Heart left ventricle (tissue), 16 donors: ENCODE data around the gene TBC1D2. TPM values are rescaled to one million over a fixed set of nuclear protein-coding genes. Genes with fewer than 3 reads are reported as not detected.

ENCODE experiments used
- ATAC-seq, 4 donors: fragments of 200-7000 bp; cut with Tn5 transposase; one replicate each; pipeline ENCODE4 v1.9.1; 2020 to 2022; ENCODE audit warnings: moderate library complexity in 4 of 4, mild to moderate bottlenecking in 3 of 4, moderate number of reproducible peaks in 1 of 4
- DNase-seq, 5 donors: peaks; one replicate each; pipeline ENCODE4 v3.0.0-alpha.2; 2020
- H3K27ac ChIP-seq, 12 donors: fragments of 200-600 bp; sonication (generic) in 4 of 12; one replicate each; pipeline versions ENCODE4 v1.5.0 to v1.8.0; 2016 to 2022; ENCODE audit warnings: mild to moderate bottlenecking in 2 of 12
- H3K27me3 ChIP-seq, 9 donors: fragments of 200-600 bp; sonication (generic) in 2 of 9; one replicate each; pipeline versions ENCODE4 v1.5.1 to v1.8.0; 2016 to 2022; ENCODE audit warnings: mild to moderate bottlenecking in 3 of 9
- H3K36me3 ChIP-seq, 9 donors: fragments of 200-600 bp; sonication (generic) in 2 of 9; one replicate each; pipeline versions ENCODE4 v1.5.0 to v1.8.0; 2018 to 2022; ENCODE audit warnings: mild to moderate bottlenecking in 2 of 9
- H3K4me1 ChIP-seq, 12 donors: fragments of 200-600 bp; sonication (generic) in 4 of 12; one replicate each; pipeline versions ENCODE4 v1.5.0 to v1.8.0; 2016 to 2022; ENCODE audit warnings: mild to moderate bottlenecking in 3 of 12
- H3K4me3 ChIP-seq, 12 donors: fragments of 200-600 bp; sonication (generic) in 4 of 12; one replicate each; pipeline versions ENCODE4 v1.5.0 to v1.8.0; 2017 to 2022; ENCODE audit warnings: mild to moderate bottlenecking in 9 of 12, moderate library complexity in 4 of 12
- H3K9me3 ChIP-seq, 12 donors: fragments of 200-600 bp; sonication (generic) in 4 of 12; one replicate each; pipeline versions ENCODE4 v1.5.0 to v1.8.0; 2016 to 2022; ENCODE audit warnings: mild to moderate bottlenecking in 1 of 12
- POLR2A ChIP-seq, 2 donors: fragments of 450-650 bp; IDR thresholded peaks; one replicate each; pipeline ENCODE4 v1.6.1; 2017; ENCODE audit warnings: antibody characterized with exemption in 2 of 2, mild to moderate bottlenecking in 2 of 2, moderate library complexity in 2 of 2
- WGBS, 4 donors: extraction: QIAGEN DNeasy Blood & Tissue Kit in 2 of 4; methylation state at CpG; one replicate each; pipeline versions ENCODE4 v1.1.5 to v1.1.7; 2013 to 2018; 5-methylcytosine and 5-hydroxymethylcytosine counted together
- intact Hi-C, 10 donors: fragments of 100-400 bp; cut with DNase I; formaldehyde crosslinking; loops; one replicate each; pipeline versions ENCODE4 v1.11.1 to v1.14.2; 2022
- microRNA-seq, 4 donors: library from miRNA; unstranded; fragments of <30 nt; microRNA quantifications; one replicate each; pipeline versions ENCODE4 to v1.2.0, GENCODE V29; 2017 to 2020
- polyA plus RNA-seq, 2 donors: library from polyadenylated mRNA; stranded (reverse); fragments of 200-250 nt; gene quantifications; one replicate each; pipeline ENCODE4 v1.2.3, GENCODE V29; 2013
- total RNA-seq, 9 donors: library from RNA; depleted of rRNA in 2 of 9; stranded (reverse); fragments of >200 nt in 2 of 9; fragmentation: NEBNext Ultra II Directional in 3 of 9; extraction: Animal tissue kit (Norgen Biotek cat#: 25700) in 3 of 9; gene quantifications; one replicate each; pipeline versions ENCODE4 v1.1.0 to v1.2.4, GENCODE V29; 2016 to 2023
- TF ChIP-seq, protein P1 (sequence below), 12 donors: fragments of 200-600 bp; sonication (generic) in 4 of 12; IDR thresholded peaks; one replicate each; pipeline versions ENCODE4 v1.5.0 to v1.8.0; 2018 to 2022; ENCODE audit warnings: antibody characterized with exemption in 12 of 12, mild to moderate bottlenecking in 5 of 12
- donor health status: ischemic (EF 13 %, LVEDD 7.1; RV severe dilation, severe dysfunction).
- donor health status: healthy with polysubstance abuse.
- donor health status: DM: no; HTN: yes; CAD: no.
- donor health status: DM: no; HTN: no; CAD: no.
- donor health status: ischemic (EF 25% LVEDD 6.9; RV normal size, moderate dysfunction).
- donor health status: ischemic (EF 25% LVEDD 5.7; RV mildly dilated, moderate dysfunction).
- donor health status: healthy.
- donor health status: DM: yes; HTN: yes; CAD: no.
- donor health status: ischemic (EF 35%, LVEDD 5.7; RV mildly dilated, moderate dysfunction).
- donor health status: nonischemic (EF 11% LVEDD 7.7; RV severe dilation, severe dysfunction).
- donor health status: DM: yes; HTN: yes; CAD: no.
- donor health status: PGD.
- donor health status: ischemic (EF 29% LVEDD 5.4; RV normal size, mild dysfunction).
- donor health status: nonischemic (EF 23%, LVEDD 6.1; RV moderate dilation, normal function).

TBC1D2 gene
- total and polyA plus RNA-seq, 11 donors = 1.1 to 9.4 (median 2.2) TPM

DNA sequence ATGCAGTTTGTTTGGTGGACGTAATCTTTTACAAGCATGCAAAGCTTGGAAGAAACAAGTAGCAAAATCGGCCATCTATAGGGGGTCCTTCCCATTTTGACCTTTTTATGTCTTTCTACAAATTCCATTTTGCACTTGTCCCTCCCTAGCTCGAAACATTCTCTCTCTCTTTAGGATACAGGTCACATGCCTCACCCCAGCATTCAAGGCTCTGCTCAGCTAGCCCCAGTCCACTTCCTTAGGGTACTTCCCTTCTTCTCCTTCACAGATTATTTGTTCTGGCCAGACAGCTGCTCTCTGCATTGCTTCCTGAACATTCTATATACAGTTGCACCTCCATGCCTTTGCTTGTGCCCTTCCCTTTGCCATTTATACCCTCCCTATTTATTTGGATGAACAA is 104.7 kb downstream of the TBC1D2 start:
- 78 to 91% (median 80%) methylated on average over 3 of the region's 3 CpGs for WGBS, 4 donors
- peak in 1 of 4 donors; percentile 42 for ATAC-seq

DNA sequence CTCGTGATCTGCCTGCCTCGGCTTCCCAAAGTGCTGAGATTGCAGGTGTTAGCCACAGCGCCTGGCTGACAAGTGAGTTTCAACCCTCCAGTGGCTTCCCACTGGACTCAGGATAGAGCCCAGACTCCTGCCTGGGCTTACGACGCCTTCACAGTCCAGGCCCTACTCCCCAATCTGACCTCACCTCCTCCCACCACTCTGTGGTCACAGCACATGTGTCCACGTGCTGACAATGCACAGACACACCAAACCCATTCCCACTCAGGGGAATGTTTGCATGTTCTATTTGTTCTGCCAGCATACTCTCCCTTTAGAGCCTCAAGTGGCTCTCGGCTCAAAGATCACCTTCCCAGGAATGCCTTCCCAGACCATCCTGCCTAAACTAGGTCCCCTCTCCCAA is 105.3 kb downstream of the TBC1D2 start:
- ATAC-seq = no peak
- H3K4me3 ChIP-seq = no peak overlapping the region
- peaks cover 0 to 6% (median 0%) of the 10 kb centered on the region in 12 donors for H3K4me1 ChIP-seq
- no peaks in the 10 kb centered on the region for H3K27me3 ChIP-seq
- no peak overlapping the region for H3K27ac ChIP-seq
- intact Hi-C loops = no loop called here
- TF ChIP-seq POLR2A (IDR thresholded peaks at IDR 0.05) = no peak
- TF ChIP-seq, protein P1, sequence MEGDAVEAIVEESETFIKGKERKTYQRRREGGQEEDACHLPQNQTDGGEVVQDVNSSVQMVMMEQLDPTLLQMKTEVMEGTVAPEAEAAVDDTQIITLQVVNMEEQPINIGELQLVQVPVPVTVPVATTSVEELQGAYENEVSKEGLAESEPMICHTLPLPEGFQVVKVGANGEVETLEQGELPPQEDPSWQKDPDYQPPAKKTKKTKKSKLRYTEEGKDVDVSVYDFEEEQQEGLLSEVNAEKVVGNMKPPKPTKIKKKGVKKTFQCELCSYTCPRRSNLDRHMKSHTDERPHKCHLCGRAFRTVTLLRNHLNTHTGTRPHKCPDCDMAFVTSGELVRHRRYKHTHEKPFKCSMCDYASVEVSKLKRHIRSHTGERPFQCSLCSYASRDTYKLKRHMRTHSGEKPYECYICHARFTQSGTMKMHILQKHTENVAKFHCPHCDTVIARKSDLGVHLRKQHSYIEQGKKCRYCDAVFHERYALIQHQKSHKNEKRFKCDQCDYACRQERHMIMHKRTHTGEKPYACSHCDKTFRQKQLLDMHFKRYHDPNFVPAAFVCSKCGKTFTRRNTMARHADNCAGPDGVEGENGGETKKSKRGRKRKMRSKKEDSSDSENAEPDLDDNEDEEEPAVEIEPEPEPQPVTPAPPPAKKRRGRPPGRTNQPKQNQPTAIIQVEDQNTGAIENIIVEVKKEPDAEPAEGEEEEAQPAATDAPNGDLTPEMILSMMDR (IDR thresholded peaks at IDR 0.05) = no peak
- H3K9me3 ChIP-seq = peaks cover 0 to 12% (median 0%) of the 10 kb centered on the region in 12 donors
- 63 to 79% (median 71%) methylated on average over 7 of the region's 7 CpGs for WGBS, 4 donors
- no peak for DNase-seq
- H3K36me3 ChIP-seq = no peaks in the 10 kb centered on the region

More for the DNA sequence above, 104.7 kb downstream of the TBC1D2 start:
- Histone ChIP-seq H3K36me3 (no peaks in the 10 kb centered on the region), H3K9me3 (peaks cover 0 to 12% (median 0%) of the 10 kb centered on the region in 12 donors), H3K27ac (no peak overlapping the region), H3K4me1 (peaks cover 0 to 6% (median 0%) of the 10 kb centered on the region in 12 donors), H3K27me3 (no peaks in the 10 kb centered on the region), H3K4me3 (no peak overlapping the region)
- DNase-seq = no peak
- no peak for TF ChIP-seq POLR2A (IDR thresholded peaks at IDR 0.05)
- TF ChIP-seq, protein P1 (IDR thresholded peaks at IDR 0.05) = no peak
- intact Hi-C loops = no loop called here

DNA sequence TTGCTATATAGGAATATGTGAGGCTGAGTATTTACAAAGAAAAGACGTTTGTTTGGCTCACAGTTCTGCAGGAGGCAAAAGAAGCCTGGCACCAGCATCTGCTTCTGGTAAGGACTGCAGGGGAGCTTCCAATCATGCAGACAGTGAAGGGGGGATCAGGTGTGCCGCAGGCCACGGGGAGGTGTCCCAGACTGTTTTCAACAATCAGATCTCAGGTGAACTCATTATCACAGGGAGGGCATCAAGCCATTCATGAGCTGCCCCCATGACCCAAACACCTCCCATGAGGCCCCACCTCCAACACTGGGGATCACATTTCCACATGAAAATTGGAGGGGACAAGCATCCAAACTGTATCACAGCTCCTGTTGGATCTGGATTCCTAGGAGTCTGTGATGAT is 106.0 kb downstream of the TBC1D2 start:
- TF ChIP-seq POLR2A (IDR thresholded peaks at IDR 0.05) = no peak
- TF ChIP-seq, protein P1 (IDR thresholded peaks at IDR 0.05) = no peak
- H3K36me3 ChIP-seq = no peaks in the 10 kb centered on the region
- H3K9me3 ChIP-seq = peaks cover 0 to 12% (median 0%) of the 10 kb centered on the region in 12 donors
- H3K27me3 ChIP-seq = no peaks in the 10 kb centered on the region
- no peak overlapping the region for H3K27ac ChIP-seq
- intact Hi-C loops = no loop called here
- peaks cover 0 to 6% (median 0%) of the 10 kb centered on the region in 12 donors for H3K4me1 ChIP-seq
- 58 to 80% (median 62%) methylated on average over 3 of the region's 3 CpGs for WGBS, 4 donors
- H3K4me3 ChIP-seq = no peak overlapping the region
- DNase-seq (no peak), ATAC-seq (no peak)

Small RNA genes within 50 kb of the gene (microRNA-seq; reads per million reads assigned to microRNA genes)
- 0 to 0.21 (median 0) reads per million in 4 donors for gene MIR6854

Other genes starting within 250 kb of the TBC1D2 start
- gene NANS, start 198.9 kb downstream of the TBC1D2 start, total RNA-seq = 10 to 100 TPM; 24.3 to 59.0 (median 33.7) TPM
- gene NANS, start 198.9 kb downstream of the TBC1D2 start, polyA plus RNA-seq = 100 to 1,000 TPM in 1 of 2 donors, 10 to 100 TPM in 1; 45.3 to 144 TPM
- 10 to 100 TPM in 2 of 9 donors, 1 to 10 TPM in 6, under 1 TPM in 1; 0.89 to 20.8 (median 2.9) TPM for gene TRIM14, start 136.4 kb downstream of the TBC1D2 start, total RNA-seq
- 1 to 10 TPM in 1 of 2 donors, under 1 TPM in 1; 0.99 to 1.5 TPM for gene TRIM14, start 136.4 kb downstream of the TBC1D2 start, polyA plus RNA-seq
- 1 to 10 TPM in 1 of 9 donors, under 1 TPM in 8; 0.09 to 2.2 (median 0.22) TPM for gene CORO2A, start 63.0 kb downstream of the TBC1D2 start, total RNA-seq
- under 1 TPM; 0.11 to 0.43 TPM for gene CORO2A, start 63.0 kb downstream of the TBC1D2 start, polyA plus RNA-seq